ENCODE measurements around the gene DGKA.

DGKA gene

DNA sequence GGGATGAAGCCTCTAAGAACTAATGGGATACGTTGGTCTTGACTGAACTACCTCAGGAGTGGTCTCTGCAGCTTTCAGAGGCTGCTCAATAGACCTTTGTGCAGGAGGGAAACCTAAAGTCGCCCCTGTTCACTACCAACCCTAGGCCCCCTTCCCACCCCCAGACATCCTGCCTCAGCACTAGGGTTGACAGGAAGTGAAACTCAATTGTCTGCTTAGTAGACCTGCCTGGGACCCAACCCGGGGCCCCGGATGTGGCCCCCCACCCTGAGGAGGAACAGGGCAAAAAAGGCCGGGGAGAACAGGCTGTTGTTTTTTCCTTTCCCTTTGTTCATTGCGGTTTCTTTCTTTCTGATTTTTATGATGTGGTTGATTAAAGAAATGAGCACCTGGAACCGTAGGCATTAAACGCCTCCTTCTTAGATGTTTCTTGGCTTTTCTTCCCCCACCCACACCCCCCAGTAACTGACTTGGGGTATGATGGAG is 1.6 kb upstream of the DGKA start:
- H3K9me3 ChIP-seq = no peaks in the 10 kb centered on the region
- peaks cover 78% of the 10 kb centered on the region for H3K4me1 ChIP-seq
- H3K4me3 ChIP-seq = peak overlapping the region; percentile 96
- peaks cover 5% of the 10 kb centered on the region; the same call in 1 of the 2 replicates for H3K36me3 ChIP-seq
- peak overlapping the region; percentile 98 for H3K9ac ChIP-seq
- TF ChIP-seq Cebpa-rat (IDR thresholded peaks at IDR 0.05) = no peak
- no peaks in the 10 kb centered on the region for H4K20me1 ChIP-seq
- peak overlapping the region; percentile 95 for H3K4me2 ChIP-seq
- peak overlapping the region; percentile 98 for H3K27ac ChIP-seq
- no peaks in the 10 kb centered on the region for H3K27me3 ChIP-seq

DNA sequence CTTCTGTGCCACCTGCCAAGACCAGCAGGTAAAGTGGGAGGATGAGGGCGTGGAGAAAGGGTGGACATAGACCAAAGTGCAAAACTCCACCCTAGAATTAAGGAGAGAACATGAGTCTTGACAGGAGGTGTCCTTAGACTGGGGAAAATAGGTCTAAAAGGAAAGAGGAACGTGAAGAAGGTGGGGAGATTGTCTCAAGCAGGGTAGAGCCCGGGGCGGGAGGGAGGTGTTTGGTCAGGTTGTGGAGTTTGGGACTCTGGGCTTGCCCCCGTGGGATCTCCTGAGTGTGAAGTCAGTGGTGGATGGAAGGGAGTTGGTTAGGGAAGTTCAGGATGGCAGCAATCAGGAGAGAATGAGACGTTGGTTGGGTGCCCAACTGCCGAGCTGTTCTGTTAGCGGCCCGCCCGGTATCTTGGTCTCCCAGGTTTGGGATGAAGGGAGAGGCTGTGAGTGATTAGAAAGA is 386 bp downstream of the DGKA start:
- Histone ChIP-seq H3K36me3 (peaks cover 10% of the 10 kb centered on the region), H3K4me2 (peak overlapping the region; percentile 95), H3K9me3 (no peaks in the 10 kb centered on the region), H3K4me1 (peaks cover 63% of the 10 kb centered on the region), H3K27me3 (no peaks in the 10 kb centered on the region), H3K4me3 (peak overlapping the region; percentile 81), H4K20me1 (peaks cover 5% of the 10 kb centered on the region; the same call in 1 of the 2 replicates), H3K27ac (peak overlapping the region; percentile 86), H3K9ac (peak overlapping the region; percentile 85)
- no peak for TF ChIP-seq Cebpa-rat (IDR thresholded peaks at IDR 0.05)

DNA sequence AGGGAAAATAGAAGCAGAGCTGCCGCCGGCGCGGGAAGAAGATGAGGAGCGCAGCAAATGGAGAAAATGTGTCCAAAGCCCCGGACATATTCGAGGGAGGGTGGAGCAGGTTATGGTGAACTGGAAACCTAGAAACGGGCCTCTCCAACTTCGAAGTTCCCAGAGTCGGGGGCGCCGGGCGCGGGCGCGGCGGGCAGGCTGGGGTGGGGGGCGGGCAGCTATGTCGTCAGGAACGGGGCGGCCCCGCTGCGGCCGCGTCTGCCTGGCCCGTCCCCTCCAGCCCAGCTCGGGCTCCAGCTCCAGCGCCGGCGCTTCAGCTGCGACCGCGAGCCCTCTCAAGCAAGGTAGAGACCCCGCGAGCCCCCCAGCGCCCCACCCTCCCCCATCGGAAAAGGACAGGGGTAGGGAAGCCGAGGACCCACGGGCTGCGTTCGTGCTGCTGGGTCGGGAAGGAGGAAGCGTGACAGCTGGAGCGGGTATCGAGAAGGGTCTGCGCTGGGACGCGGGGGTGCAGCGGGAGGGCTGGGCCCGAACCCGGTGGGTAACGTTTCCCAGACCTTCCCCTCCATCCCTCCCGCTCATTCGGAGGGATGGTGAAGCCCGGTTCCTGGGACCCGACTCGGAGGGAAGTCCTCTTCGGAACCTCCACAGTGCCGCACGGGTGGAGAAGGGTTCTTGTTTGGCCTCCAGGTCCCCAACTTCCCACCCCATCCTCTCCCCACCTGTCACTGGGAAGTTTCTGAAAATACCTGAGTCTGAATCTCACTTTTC is 1.0 kb downstream of the DGKA start:
- Histone ChIP-seq H3K27ac (peak overlapping the region; percentile 86), H3K4me2 (peak overlapping the region; percentile 95), H3K9ac (peak overlapping the region; percentile 85), H3K27me3 (no peaks in the 10 kb centered on the region), H3K4me3 (peak overlapping the region; percentile 81), H3K9me3 (no peaks in the 10 kb centered on the region), H3K36me3 (peaks cover 17% of the 10 kb centered on the region), H3K4me1 (peaks cover 61% of the 10 kb centered on the region), H4K20me1 (peaks cover 5% of the 10 kb centered on the region; the same call in 1 of the 2 replicates)
- no peak for TF ChIP-seq Cebpa-rat (IDR thresholded peaks at IDR 0.05)

DNA sequence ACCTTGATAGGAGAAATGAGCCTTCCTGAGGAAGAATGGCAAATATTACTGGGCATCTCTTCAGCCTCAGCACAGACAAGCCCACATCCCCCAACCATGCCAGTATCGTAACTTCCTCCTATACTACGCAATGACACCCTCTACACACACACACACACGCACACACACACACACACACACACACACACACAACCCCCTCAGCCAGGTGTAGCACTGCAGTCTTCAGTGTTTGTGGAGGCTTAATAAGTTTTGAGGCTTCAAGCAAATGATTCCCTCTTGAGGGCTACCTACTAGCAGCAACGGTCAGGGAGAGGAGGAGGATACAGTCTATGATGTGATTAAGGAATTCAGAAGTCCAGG is 1.6 kb downstream of the DGKA start:
- H3K4me1 ChIP-seq = peaks cover 61% of the 10 kb centered on the region
- H3K4me2 ChIP-seq = peak overlapping the region; percentile 95
- H3K9me3 ChIP-seq = no peaks in the 10 kb centered on the region
- peaks cover 22% of the 10 kb centered on the region for H3K36me3 ChIP-seq
- peak overlapping the region; percentile 81 for H3K4me3 ChIP-seq
- H3K27ac ChIP-seq = peak overlapping the region; percentile 86
- no peaks in the 10 kb centered on the region for H3K27me3 ChIP-seq
- H3K9ac ChIP-seq = peak overlapping the region; percentile 85
- H4K20me1 ChIP-seq = peaks cover 5% of the 10 kb centered on the region; the same call in 1 of the 2 replicates
- no peak for TF ChIP-seq Cebpa-rat (IDR thresholded peaks at IDR 0.05)

DNA sequence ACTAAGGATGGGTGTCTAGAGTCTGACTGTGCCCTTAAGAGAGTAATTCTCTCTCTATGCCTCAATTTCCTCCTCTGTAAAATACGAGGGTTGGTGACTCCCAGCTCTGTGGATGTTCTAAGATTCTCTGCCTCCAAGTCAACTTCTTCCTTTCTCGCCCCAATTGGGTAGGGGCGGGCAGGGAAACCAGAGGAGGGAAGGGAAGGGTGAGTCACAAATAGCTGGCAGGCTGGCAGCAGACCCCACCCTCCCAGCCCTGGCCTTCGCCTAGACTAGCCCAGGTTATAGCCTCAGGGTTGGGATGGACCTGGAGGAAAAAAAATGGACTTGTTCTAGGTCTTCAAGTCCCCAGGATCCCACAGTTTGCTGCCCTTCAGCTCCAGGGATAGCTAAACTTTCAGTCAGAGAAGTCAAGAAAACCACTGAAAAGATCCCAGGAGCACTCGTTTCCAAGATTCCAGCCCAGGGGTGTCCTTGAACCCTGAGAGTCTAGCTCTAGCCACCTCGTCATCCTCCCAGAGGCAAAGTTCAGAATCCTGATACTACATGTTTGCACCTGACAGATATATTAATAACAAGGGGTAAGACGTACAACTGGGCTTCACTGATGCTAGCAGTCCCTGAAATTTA is 2.3 kb downstream of the DGKA start:
- no peaks in the 10 kb centered on the region for H3K27me3 ChIP-seq
- no peaks in the 10 kb centered on the region for H3K9me3 ChIP-seq
- H3K4me3 ChIP-seq = no peak overlapping the region
- H3K4me2 ChIP-seq = peak overlapping the region; percentile 95
- H3K36me3 ChIP-seq = peaks cover 30% of the 10 kb centered on the region
- no peak overlapping the region for H3K27ac ChIP-seq
- TF ChIP-seq Cebpa-rat (IDR thresholded peaks at IDR 0.05) = no peak
- H3K9ac ChIP-seq = no peak overlapping the region
- peaks cover 59% of the 10 kb centered on the region for H3K4me1 ChIP-seq
- H4K20me1 ChIP-seq = peaks cover 5% of the 10 kb centered on the region; the same call in 1 of the 2 replicates

DNA sequence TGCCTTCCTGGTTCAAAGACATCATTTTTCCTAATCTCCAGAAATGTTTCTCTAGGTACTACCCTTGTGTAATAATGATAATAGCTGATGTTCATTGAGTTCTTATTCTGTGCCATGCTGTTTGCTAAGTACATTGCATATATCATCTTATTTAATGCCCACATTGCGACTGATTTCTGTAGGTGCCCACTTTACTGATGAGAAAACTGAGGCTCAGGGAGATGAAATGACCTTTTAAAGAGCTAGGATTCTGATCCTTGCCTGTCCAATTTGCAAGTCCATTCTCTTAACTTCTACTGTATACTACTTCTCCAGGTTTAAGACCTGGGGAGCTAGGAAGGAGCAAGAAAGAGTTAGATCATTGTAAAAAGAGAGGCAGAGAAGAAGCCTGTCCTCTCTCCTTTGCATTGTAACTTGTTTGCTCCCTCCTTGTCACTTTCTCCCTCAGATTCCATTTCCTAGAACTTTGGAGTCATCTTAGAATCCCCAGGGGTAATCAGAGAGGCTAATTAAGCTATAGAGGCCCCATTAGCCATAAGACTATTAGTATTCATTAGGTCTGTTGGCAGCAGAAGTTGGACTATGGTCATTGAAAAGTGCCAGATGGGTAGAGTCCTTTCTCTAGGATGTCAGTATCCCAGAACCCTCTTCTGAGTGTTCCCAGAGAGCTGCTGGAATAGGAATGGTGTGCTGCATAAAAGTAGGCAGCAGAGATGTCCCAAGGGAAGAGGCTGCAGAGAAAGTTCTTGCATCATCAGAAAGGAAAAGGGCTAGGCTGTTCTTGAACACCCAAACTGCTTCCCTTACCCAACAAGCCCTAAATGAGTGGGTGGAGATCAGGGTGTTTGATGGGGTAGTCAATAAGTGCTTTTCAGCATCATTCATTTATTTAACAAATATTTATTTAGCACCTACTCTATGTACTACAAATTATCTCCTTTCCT is 3.1 kb downstream of the DGKA start:
- Histone ChIP-seq H3K9ac (no peak overlapping the region), H3K4me1 (peaks cover 51% of the 10 kb centered on the region)

DNA sequence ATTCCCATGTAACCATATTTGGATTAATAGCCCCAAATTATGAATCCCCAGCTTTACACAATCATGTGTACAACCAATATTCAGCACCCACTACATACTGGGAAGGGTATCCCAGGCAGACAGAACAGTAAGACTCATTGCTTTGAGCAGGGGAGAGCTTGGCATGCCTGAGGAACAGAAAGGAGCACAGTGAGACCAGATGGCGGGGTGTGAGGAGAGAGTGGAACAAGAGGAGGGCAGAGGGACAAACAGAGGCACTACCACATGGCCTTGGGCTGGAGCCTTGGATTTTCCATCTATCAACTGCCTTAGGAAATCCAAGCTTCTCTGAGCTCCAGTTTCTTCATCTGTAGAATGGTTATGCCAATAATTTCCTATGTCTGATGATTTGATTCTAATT is 3.8 kb downstream of the DGKA start:
- Histone ChIP-seq H3K4me1 (peaks cover 45% of the 10 kb centered on the region), H3K4me3 (no peak overlapping the region), H4K20me1 (peaks cover 5% of the 10 kb centered on the region; the same call in 1 of the 2 replicates), H3K9ac (no peak overlapping the region), H3K36me3 (peaks cover 45% of the 10 kb centered on the region), H3K27me3 (no peaks in the 10 kb centered on the region), H3K9me3 (no peaks in the 10 kb centered on the region), H3K4me2 (0 out of 2 replicates have a peak overlapping the region, but pooled peaks have one; percentile 95), H3K27ac (no peak overlapping the region)
- TF ChIP-seq Cebpa-rat (IDR thresholded peaks at IDR 0.05) = no peak

More for the DNA sequence above, 3.1 kb downstream of the DGKA start:
- H3K9me3 ChIP-seq = no peaks in the 10 kb centered on the region
- H4K20me1 ChIP-seq = peaks cover 5% of the 10 kb centered on the region; the same call in 1 of the 2 replicates
- H3K36me3 ChIP-seq = peaks cover 38% of the 10 kb centered on the region
- H3K4me3 ChIP-seq = no peak overlapping the region
- no peak for TF ChIP-seq Cebpa-rat (IDR thresholded peaks at IDR 0.05)
- H3K4me2 ChIP-seq = peak overlapping the region; percentile 95
- H3K27ac ChIP-seq = no peak overlapping the region
- no peaks in the 10 kb centered on the region for H3K27me3 ChIP-seq

DNA sequence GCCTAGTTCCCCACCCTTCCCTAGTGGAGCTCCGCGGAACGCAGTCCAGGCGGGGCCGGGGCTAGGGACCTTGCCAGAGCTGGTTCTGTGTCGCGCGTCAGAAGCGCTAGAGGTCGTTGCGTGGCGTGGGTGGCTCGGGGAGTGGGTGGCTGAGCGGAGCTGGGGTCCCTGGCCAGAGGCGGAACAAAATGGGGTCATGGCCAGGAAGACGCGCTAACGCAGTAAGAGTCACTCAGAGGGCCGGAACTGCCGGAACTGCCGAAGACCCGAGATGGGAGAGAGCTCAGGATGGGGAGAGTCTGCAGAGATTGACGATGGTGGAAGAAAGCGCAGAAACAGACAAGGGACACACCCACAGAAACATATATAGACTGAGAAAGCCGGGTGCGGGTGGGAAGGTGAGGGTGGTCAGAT is 4.8 kb downstream of the DGKA start:
- no peak overlapping the region for H3K9ac ChIP-seq
- H3K36me3 ChIP-seq = peaks cover 50% of the 10 kb centered on the region
- no peak overlapping the region for H3K27ac ChIP-seq
- peaks cover 5% of the 10 kb centered on the region; the same call in 1 of the 2 replicates for H4K20me1 ChIP-seq
- peaks cover 45% of the 10 kb centered on the region for H3K4me1 ChIP-seq
- TF ChIP-seq Cebpa-rat (IDR thresholded peaks at IDR 0.05) = no peak
- H3K9me3 ChIP-seq = no peaks in the 10 kb centered on the region
- H3K4me2 ChIP-seq = no peak overlapping the region
- H3K27me3 ChIP-seq = no peaks in the 10 kb centered on the region
- no peak overlapping the region for H3K4me3 ChIP-seq

DNA sequence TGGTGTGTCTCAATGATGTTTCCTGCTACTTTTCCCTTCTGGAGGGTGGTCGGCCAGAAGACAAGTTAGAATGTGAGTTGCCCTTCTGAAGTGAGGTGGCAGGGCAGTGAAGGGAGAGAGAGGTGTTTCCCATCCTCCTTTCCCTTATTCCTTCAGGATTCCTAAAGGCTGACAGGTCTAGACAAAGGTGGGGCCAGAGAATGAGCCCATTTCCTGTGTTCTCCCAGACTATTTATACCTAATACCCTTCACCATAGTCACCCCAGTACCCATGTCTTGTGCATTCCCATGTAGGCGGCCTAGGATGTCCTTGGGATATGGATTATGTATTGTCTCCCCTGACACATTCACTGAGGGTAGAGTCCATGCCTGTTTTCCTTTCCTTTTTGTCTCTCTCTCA is 7.0 kb downstream of the DGKA start:
- Histone ChIP-seq H3K9me3 (no peaks in the 10 kb centered on the region), H3K27ac (no peak overlapping the region), H3K36me3 (peaks cover 72% of the 10 kb centered on the region), H3K4me2 (no peak overlapping the region), H3K4me3 (no peak overlapping the region), H3K27me3 (no peaks in the 10 kb centered on the region), H4K20me1 (peaks cover 5% of the 10 kb centered on the region; the same call in 1 of the 2 replicates), H3K9ac (no peak overlapping the region), H3K4me1 (peaks cover 29% of the 10 kb centered on the region)
- TF ChIP-seq Cebpa-rat (IDR thresholded peaks at IDR 0.05) = no peak

All from BLaER1 (cell line).